ENCODE measurements around the gene PRG2. TPM values are rescaled to one million over a fixed set of nuclear protein-coding genes. Genes with fewer than 3 reads are reported as not detected.

Gene PRG2
- total RNA-seq, 1 donor from 2014 or later = not detected

GRCh38 chr11:57419146-57419545 lies 28.7 kb upstream of the PRG2 start:
- DNase-seq (ENCODE audit: low read depth) = no peak
- TF ChIP-seq CTCF (conservative IDR thresholded peaks at IDR 0.05; ENCODE audit: low read depth, low read length) = no peak
- H3K4me3 ChIP-seq (ENCODE audit: low read depth, low read length) = no peak overlapping the region

GRCh38 chr11:57418131-57418530 lies 27.7 kb upstream of the PRG2 start:
- DNase-seq (ENCODE audit: low read depth) = no peak
- no peak overlapping the region for H3K4me3 ChIP-seq (ENCODE audit: low read depth, low read length)
- no peak for TF ChIP-seq CTCF (conservative IDR thresholded peaks at IDR 0.05; ENCODE audit: low read depth, low read length)

GRCh38 chr11:57417056-57417455 lies 26.6 kb upstream of the PRG2 start:
- H3K4me3 ChIP-seq (ENCODE audit: low read depth, low read length) = no peak overlapping the region
- TF ChIP-seq CTCF (conservative IDR thresholded peaks at IDR 0.05; ENCODE audit: low read depth, low read length) = no peak
- DNase-seq (ENCODE audit: low read depth) = no peak

- no peak for DNase-seq (ENCODE audit: low read depth)
These were observed 26.0 kb upstream of the PRG2 start for GRCh38 chr11:57416436-57416835.

GRCh38 chr11:57414612-57415212 lies 24.3 kb upstream of the PRG2 start:
- DNase-seq (ENCODE audit: low read depth) = no peak
- H3K4me3 ChIP-seq (ENCODE audit: low read depth, low read length) = no peak overlapping the region
- TF ChIP-seq CTCF (conservative IDR thresholded peaks at IDR 0.05; ENCODE audit: low read depth, low read length) = no peak

More at GRCh38 chr11:57416436-57416835, 26.0 kb upstream of the PRG2 start:
- no peak for TF ChIP-seq CTCF (conservative IDR thresholded peaks at IDR 0.05; ENCODE audit: low read depth, low read length)
- H3K4me3 ChIP-seq (ENCODE audit: low read depth, low read length) = no peak overlapping the region

GRCh38 chr11:57413681-57414080 lies 23.2 kb upstream of the PRG2 start:
- no peak overlapping the region for H3K4me3 ChIP-seq (ENCODE audit: low read depth, low read length)
- TF ChIP-seq CTCF (conservative IDR thresholded peaks at IDR 0.05; ENCODE audit: low read depth, low read length) = no peak
- no peak for DNase-seq (ENCODE audit: low read depth)

- no peak for TF ChIP-seq CTCF (conservative IDR thresholded peaks at IDR 0.05; ENCODE audit: low read depth, low read length)
- DNase-seq (ENCODE audit: low read depth) = peak; percentile 59
These were observed 19.8 kb upstream of the PRG2 start for GRCh38 chr11:57410287-57410686.

More at GRCh38 chr11:57410287-57410686, 19.8 kb upstream of the PRG2 start:
- no peak overlapping the region for H3K4me3 ChIP-seq (ENCODE audit: low read depth, low read length)
